Mucosa of stomach (tissue), 1 donor: ENCODE data around the gene CXCR1.
A peak's percentile ranks its signal among the peaks of the same experiment; 100 is the strongest.

Experiments used
- H3K27me3 ChIP-seq: one replicate; pipeline ENCODE4 v1.7.0; 2013; ENCODE audit warnings: mild to moderate bottlenecking, low read length; ENCODE audit not compliant: control insufficient read depth, insufficient read depth
- H3K36me3 ChIP-seq: one replicate; pipeline ENCODE4 v1.7.0; 2013; ENCODE audit warnings: low read length; ENCODE audit not compliant: control insufficient read depth, insufficient read depth
- H3K4me1 ChIP-seq: one replicate; pipeline ENCODE4 v1.7.0; 2013; ENCODE audit warnings: mild to moderate bottlenecking, low read length; ENCODE audit not compliant: control insufficient read depth, insufficient read depth
- H3K4me3 ChIP-seq: one replicate; pipeline ENCODE4 v1.7.0; 2013; ENCODE audit warnings: low read length
- H3K9ac ChIP-seq: one replicate; pipeline ENCODE4 v1.7.0; 2013; ENCODE audit warnings: mild to moderate bottlenecking, low read length, moderate library complexity
- H3K9me3 ChIP-seq: one replicate; pipeline ENCODE4 v1.7.0; 2013; ENCODE audit warnings: mild to moderate bottlenecking, low read length, moderate library complexity; ENCODE audit not compliant: control insufficient read depth
- donor health status: Pancreatic carcinoma.

The CXCR1 gene

DNA sequence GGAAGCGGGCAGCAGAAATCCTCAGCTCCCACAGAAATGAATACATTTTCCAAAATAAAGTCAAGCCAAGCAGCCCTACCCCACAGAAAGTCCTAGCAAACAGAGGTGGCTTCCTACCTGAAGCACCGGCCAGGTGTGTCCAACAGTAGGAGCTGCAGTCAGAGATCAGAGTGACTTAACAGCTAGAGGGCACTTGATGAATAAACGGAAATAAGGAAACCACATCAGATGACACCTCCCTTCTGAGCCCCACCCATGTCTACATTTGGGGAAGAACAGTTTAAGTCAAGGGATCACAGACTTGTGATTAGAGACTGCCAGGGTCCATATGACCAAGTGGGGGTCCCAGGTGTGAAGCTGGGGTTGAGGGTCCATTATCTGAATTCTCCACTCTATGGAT lies at the start of gene CXCR1:
TSS of gene CXCR1 (minus strand) at position 172 of the 400 bp plus-strand sequence. CDS start 1,751 bp downstream, outside the sequence.
- Histone ChIP-seq H3K4me3 (no peak within 1 kb of the TSS), H3K27me3 (peaks cover 8% of the 10 kb centered on the region), H3K36me3 (no peaks in the 10 kb centered on the region), H3K9ac (no peak within 1 kb of the TSS), H3K9me3 (no peaks in the 10 kb centered on the region), H3K4me1 (peaks cover 6% of the 10 kb centered on the region)

DNA sequence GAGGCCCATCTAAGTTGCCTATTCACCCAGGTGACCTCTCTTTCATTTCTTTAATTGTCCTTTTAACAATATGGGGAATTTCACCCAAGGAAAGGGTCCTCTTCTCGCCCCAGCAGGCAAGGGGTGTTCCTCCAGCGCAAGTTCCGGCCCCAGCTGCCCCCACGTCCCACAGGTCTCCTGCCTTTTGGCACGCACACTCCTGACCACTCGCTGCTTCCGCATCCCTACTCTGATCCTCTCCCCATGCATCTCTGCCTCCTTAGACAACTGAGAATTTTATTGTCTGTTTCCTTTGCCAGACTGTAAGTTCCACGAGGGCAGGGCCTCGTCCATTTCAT lies 49.5 kb upstream of the CXCR1 start:
- Histone ChIP-seq H3K4me1 (peaks cover 33% of the 10 kb centered on the region), H3K36me3 (no peaks in the 10 kb centered on the region), H3K9ac (peak overlapping the region; percentile 96)

DNA sequence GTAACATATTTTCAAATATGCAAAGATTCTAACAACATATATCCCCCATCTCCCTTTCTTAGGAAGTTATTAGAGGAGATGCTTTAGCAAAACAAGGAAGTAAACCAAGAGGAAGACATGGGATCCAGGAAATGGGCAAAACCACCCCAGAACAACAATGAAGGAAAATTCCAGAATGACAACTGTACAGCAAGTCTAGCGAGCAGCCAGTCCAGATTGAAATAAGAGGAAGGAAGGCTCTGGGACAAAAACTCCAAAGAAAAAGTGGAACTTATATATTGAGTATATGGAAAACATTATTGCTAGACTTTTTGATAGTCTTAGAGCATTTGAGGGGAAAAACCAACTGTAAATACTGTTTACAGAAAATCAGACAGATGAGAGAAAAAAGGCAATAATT lies 47.4 kb upstream of the CXCR1 start:
- H3K36me3 ChIP-seq, result no peaks in the 10 kb centered on the region
- peaks cover 14% of the 10 kb centered on the region for H3K4me1 ChIP-seq
- no peaks in the 10 kb centered on the region for H3K9me3 ChIP-seq
- no peaks in the 10 kb centered on the region for H3K27me3 ChIP-seq
- no peak overlapping the region for H3K9ac ChIP-seq
- no peak overlapping the region for H3K4me3 ChIP-seq

More for the DNA sequence above, 49.5 kb upstream of the CXCR1 start:
- Histone ChIP-seq H3K9me3 (no peaks in the 10 kb centered on the region), H3K4me3 (peak overlapping the region; percentile 93), H3K27me3 (no peaks in the 10 kb centered on the region)

DNA sequence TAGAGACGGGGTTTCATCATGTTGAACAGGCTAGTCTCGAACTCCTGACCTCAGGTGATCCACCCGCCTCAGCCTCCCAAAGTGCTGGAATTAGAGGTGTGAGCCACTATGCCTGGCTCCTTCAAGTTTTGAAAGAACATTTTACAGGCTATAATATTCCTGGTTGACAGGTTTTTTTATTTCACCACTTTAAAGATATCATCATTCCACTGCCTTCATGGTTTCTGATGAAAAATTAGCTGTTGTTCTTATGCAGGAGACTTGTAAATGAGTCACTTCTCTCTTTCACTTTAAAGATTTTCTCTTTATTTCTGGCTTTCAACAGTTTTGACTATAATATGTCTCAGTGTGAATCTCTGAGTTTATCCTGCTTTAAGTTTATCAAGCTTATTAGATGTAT lies 42.3 kb upstream of the CXCR1 start:
- no peaks in the 10 kb centered on the region for H3K4me1 ChIP-seq
- no peak overlapping the region for H3K9ac ChIP-seq
- no peaks in the 10 kb centered on the region for H3K27me3 ChIP-seq
- H3K9me3 ChIP-seq, result no peaks in the 10 kb centered on the region
- H3K4me3 ChIP-seq, result no peak overlapping the region
- no peaks in the 10 kb centered on the region for H3K36me3 ChIP-seq

DNA sequence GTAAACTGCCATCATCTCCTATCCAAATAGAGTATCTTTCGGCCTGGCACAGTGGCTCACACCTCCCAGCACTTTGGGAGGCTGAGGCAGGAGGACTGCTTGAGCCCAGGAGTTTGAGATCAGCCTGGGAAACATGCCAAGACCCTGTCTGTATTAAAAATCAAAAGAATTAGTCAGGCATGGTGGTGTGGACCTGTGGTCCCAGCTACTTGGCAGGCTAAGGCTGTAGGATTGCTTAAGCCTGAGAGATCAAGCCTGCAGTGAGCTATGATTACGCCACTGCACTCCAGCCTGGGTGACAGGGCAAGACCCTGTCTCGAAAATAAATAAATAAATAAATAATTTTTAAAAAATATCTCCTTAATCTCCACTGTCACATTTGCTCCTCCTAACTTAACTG lies 35.5 kb upstream of the CXCR1 start:
- Histone ChIP-seq H3K36me3 (no peaks in the 10 kb centered on the region), H3K9me3 (no peaks in the 10 kb centered on the region), H3K4me3 (no peak overlapping the region), H3K27me3 (no peaks in the 10 kb centered on the region), H3K9ac (no peak overlapping the region), H3K4me1 (no peaks in the 10 kb centered on the region)

DNA sequence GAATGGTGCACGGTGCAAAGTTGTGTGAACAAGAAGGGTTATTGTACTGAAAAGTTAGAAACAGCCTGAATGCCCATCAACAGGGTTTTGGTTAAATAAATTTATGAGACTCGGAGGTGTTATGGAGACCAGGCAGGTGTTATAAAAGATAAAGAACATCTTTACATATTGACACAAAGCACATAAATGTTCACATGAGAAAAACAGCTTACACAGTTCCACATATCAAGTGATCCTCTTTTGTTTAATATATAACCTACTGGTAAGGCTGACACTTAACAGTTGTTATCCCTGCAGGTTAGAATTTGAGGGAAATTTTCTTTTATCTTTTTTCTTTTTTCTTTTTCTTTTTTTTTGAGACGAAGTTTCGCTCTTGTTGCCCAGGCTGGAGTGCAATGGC lies 30.2 kb upstream of the CXCR1 start:
- no peaks in the 10 kb centered on the region for H3K9me3 ChIP-seq
- H3K27me3 ChIP-seq, result no peaks in the 10 kb centered on the region
- no peak overlapping the region for H3K4me3 ChIP-seq
- no peak overlapping the region for H3K9ac ChIP-seq
- no peaks in the 10 kb centered on the region for H3K36me3 ChIP-seq
- H3K4me1 ChIP-seq, result no peaks in the 10 kb centered on the region

DNA sequence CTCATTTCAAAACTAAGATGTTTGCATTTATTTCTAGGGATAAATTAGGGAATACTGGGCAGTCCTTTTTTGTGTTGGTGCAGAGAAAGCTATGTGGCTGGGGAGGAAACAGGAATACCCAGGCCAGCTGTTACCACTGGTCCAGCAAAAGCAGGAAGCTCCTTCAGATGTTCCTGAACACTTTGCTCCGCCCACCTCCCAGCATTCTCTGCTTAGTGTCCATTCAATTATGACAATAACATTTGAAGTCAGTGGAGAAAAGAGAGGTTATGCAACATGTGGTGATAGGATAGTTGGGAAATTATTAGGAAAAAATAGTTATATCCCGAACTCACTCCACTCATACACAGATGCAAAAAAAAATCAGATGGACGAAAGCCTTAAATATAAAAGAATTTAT lies 28.1 kb upstream of the CXCR1 start:
- H3K27me3 ChIP-seq, result no peaks in the 10 kb centered on the region

DNA sequence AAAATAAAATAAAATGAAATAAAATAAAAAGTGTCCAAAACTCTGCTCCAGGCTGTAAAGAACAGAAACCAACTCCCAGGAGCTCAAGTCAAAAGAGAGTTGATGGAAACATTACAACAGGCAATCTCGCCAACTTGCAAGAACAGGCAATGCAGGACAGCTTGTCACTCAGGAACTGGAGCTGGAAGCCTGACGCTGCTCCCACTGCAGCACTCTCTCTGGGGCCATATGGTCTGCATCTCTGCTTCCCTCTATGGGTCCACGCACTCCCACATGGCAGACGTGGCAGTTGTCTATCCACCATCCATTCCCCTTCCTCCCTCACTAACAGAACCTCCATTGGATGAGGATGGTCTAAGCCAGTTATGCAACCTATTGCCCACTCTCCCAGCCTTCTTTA lies 26.9 kb upstream of the CXCR1 start:
- Histone ChIP-seq H3K4me3 (no peak overlapping the region), H3K9ac (no peak overlapping the region), H3K36me3 (no peaks in the 10 kb centered on the region), H3K9me3 (no peaks in the 10 kb centered on the region), H3K4me1 (no peaks in the 10 kb centered on the region), H3K27me3 (no peaks in the 10 kb centered on the region)

More for the DNA sequence above, 28.1 kb upstream of the CXCR1 start:
- Histone ChIP-seq H3K36me3 (no peaks in the 10 kb centered on the region), H3K4me1 (no peaks in the 10 kb centered on the region), H3K9ac (no peak overlapping the region), H3K4me3 (no peak overlapping the region), H3K9me3 (no peaks in the 10 kb centered on the region)

DNA sequence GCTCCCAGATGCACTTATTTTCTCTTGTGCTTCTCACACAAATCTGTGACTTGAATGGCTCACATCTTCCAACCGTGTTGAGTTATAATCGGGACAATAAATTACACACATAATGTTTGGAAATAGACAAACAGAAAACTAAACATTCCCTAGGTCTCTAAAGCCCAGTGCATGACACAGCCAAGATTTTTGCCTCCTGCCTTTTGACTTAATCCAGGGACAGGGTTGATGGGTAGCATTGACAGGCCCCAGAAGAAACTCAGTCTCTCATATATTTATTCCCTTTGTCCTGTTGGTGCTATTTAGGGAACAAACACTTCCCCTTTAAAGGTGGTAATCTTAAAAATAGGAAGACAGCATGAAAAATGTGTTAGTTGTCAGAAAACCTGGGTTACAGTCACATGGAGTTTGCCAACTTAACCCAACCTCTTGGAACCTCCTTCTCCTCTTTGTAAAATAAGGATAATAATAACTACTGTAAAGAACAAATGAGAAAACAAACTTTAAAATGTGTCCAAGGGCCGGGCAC lies 26.2 kb upstream of the CXCR1 start:
- peaks cover 3% of the 10 kb centered on the region for H3K4me1 ChIP-seq
- H3K36me3 ChIP-seq, result no peaks in the 10 kb centered on the region
- no peaks in the 10 kb centered on the region for H3K9me3 ChIP-seq
- H3K9ac ChIP-seq, result no peak overlapping the region
- no peak overlapping the region for H3K4me3 ChIP-seq
- no peaks in the 10 kb centered on the region for H3K27me3 ChIP-seq

DNA sequence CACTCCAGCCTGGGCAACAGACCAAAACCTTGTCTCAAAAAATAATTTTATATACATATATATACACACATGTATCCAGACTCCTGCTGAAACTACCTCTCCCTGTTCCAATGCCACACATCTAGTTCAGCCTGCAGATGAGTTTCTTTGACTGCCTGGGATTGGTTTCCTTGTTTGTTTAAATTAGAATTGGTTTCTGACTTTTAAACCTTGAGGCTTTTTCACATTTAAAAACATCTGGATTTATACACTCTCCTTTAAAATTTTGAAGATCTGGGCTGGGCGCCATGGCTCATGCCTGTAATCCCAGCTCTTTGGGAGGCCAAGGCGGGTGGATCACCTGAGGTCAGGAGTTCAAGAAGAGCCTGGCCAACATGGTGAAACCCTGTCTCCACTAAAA lies 21.8 kb upstream of the CXCR1 start:
- Histone ChIP-seq H3K4me1 (peaks cover 26% of the 10 kb centered on the region), H3K36me3 (no peaks in the 10 kb centered on the region), H3K9ac (no peak overlapping the region), H3K27me3 (no peaks in the 10 kb centered on the region), H3K4me3 (no peak overlapping the region), H3K9me3 (no peaks in the 10 kb centered on the region)

DNA sequence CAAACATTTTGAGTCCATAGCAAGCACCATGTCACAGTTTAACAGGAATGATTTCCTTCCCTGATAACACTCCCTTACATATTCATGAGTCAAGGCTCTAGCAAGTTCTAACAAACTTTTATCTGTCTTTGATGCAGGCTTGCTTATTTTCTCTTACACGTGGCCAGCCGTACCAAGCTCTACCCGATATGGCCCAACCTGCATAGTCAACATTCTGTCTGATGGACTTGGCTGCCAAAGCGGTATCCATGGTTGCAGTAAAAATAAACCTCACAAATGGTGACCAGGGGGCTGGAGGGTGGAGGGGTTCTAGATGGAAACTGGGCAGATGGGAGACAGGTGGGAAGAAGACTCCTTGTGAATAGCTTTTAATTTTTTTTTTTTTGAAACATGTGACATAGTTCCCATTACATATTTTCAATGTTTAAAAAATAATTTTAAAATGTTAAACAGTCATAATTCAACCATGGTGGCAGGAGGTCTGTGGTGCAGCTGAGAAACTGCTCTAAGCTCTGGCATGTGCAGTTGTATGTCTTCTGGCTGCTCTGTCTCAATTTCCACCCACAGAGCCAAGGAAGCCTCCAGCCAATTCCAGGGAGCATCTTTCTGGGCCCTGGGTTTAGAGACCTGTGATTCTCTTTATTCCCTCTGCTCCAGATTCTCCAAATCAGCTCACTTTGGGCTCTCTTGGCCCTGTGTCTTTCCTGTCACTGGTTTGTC lies 20.7 kb upstream of the CXCR1 start:
- H3K36me3 ChIP-seq, result no peaks in the 10 kb centered on the region
- H3K9ac ChIP-seq, result peak overlapping the region; percentile 26
- H3K4me1 ChIP-seq, result peaks cover 26% of the 10 kb centered on the region
- H3K9me3 ChIP-seq, result no peaks in the 10 kb centered on the region
- H3K27me3 ChIP-seq, result no peaks in the 10 kb centered on the region
- H3K4me3 ChIP-seq, result no peak overlapping the region

DNA sequence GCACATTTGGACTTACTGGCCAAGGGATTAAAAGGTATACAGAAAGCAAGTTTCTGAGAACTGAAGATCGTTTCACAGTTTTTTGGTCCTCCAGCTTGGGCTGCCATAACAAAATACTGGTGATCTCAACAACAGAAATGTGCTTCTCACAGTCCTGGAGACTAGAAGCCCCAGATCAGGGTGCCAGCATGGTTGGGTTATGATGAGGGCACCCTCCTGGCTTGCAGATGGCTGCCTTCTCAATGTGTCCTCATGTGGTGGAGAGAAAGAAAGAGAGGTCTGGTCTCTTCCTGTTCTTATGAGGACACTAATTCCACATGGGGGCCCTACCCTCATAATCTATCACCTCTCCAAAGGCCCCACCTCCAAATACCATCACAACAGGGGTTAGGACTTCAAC lies 20.1 kb upstream of the CXCR1 start:
- Histone ChIP-seq H3K27me3 (no peaks in the 10 kb centered on the region), H3K4me3 (no peak overlapping the region), H3K36me3 (no peaks in the 10 kb centered on the region), H3K9ac (peak overlapping the region; percentile 26), H3K9me3 (no peaks in the 10 kb centered on the region), H3K4me1 (peaks cover 26% of the 10 kb centered on the region)

DNA sequence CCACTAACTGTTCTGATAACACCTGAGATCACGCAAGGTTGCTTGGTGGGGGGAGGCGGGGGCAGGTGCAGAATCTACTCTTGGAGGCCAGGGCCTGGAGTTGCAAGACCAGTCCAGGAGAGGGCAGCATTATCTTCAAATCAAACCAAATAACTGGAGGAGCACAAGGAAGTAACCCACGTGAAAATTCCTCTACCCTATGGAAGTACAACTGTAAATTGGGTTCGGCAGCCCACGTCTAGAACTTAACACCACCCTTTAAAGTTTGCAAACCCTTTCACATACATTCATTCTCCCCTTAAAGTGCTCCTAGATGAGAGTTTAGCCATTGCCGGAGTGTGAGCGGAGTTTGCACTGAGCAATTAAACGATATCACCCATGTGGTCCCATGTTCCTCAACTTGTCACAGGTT lies 19.6 kb upstream of the CXCR1 start:
- Histone ChIP-seq H3K9ac (peak overlapping the region; percentile 26), H3K4me3 (no peak overlapping the region), H3K36me3 (no peaks in the 10 kb centered on the region), H3K4me1 (peaks cover 26% of the 10 kb centered on the region), H3K27me3 (no peaks in the 10 kb centered on the region), H3K9me3 (no peaks in the 10 kb centered on the region)
